Measurements from ENCODE around the gene PADI3.

Gene PADI3

DNA sequence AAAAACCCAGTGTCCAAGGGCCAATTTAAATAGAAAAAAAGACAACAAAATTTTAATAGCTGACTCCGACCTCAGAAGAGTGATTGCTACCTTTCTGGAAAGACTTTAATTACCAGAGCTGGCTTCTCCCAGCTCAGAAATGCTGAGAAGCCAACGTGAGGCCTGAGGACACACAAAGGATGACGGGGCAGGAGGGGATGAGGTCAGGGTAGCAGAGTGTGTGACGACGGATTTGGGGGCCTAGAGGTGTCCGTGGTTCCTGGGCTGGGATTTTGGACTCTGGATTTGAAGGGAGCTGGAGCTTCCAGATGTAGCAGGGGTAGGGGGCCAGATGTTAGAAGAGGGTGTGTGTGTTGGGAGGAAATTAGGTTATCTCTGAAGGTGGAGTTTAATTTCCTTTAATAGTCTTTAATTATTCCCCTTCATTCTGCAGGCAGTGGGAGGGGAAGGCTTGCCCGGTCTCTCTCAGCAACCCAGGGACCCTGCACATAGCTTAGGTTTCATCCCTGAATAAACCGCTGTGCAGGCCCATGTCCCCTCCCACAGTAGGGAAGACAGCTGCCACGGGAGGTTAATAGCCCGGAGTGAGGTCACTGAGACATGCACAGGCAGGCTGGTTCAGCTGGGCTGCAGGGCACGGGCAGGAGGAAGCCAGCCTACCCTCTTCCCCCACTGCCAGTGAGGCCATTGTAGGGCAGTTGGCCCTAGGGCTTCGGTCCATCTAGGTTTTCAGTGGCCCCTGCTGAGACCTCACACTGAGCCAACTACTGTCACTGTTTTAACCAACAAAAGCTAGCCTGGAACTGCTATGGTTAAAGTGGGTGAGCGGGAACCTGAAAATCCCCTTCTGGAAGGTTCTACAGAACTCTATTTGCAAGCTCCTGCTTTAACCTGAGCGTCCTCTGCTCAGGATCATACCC lies 3.8 kb upstream of the PADI3 start:
- DNase-seq, result no peak

DNA sequence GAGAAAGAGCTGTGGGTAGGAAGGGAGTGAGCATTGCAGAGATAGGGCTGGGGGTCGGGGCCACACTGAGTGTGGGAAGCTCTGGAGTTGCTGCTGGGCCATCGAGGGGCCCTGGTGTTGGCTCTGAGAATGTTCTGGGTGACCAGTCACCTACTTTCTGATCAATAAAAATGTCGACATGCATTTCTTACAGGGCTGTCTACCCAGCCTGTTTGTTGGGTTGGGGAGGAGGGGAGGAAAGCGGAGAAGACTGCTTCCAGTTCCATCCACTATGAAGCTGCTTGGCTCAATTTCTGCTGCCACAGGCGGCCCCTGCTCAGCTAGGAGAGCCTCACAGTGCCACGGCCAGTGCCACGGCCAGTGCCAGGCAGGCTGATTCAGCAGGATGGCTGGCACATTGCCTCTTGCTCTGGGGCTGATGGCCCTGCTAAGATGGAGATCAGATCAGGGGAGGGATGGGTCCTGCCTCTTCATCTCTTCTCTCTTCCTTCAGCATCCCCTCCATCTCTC lies 3.0 kb upstream of the PADI3 start:
- no peak for DNase-seq

DNA sequence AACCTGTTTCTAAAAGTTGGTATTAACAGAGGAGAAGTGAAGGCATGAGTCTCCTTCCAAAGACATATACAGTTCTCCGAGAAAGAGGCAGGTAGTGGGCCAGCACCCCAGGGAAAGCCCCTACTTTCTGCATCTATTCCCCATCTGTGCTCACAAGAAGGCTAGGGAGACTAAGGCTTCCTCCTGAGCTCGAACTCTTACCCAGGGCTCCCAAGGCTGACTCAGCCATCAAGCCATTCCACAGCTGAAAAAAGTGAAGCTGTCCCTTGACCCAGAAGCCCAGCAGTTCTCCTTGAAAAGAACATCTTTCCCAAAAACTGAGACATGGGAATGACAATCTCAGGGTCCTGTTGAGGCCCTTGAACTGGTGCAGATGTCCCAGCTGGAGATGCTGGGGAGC lies 1.9 kb upstream of the PADI3 start:
- DNase-seq, result no peak

DNA sequence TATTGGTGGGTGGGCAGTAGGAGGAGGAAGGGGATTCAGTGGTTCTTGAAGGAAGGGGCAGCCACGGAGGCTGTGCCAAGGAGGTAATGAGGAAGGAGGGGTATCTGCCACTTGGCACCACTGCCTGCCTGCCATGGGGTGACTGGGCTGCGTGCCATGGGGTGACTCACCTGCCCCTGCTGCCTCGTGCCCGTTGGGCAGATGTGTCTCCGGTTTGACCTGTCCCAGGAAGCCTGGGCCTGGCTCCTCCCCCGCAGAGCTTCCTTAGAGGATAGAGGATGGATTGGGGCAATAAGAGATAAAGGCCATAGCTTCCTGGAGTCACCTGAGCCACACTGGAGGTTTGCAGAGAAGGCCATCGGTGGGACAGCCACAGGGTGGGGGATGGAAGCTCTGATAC lies 1.7 kb downstream of the PADI3 start:
- DNase-seq, result no peak

DNA sequence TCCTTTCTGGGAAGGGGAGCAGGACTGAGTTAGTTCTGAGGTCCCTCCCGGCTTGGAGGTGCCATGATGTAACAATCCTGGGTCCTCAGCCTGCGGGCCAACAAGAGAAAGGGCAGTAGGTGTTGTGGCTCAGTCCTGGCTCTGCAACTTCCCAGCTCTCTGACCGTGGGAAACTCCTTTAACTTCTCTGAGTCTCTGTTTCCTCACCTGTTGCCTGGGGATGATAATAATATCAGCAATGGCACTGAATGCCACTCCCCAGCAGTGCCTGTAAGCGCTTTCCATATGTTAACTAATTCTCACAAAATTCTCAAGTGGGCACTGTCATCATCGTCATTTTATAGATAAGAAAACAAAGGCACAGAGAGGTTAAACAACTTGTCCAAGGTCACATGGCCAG lies 2.3 kb downstream of the PADI3 start:
- no peak for DNase-seq

DNA sequence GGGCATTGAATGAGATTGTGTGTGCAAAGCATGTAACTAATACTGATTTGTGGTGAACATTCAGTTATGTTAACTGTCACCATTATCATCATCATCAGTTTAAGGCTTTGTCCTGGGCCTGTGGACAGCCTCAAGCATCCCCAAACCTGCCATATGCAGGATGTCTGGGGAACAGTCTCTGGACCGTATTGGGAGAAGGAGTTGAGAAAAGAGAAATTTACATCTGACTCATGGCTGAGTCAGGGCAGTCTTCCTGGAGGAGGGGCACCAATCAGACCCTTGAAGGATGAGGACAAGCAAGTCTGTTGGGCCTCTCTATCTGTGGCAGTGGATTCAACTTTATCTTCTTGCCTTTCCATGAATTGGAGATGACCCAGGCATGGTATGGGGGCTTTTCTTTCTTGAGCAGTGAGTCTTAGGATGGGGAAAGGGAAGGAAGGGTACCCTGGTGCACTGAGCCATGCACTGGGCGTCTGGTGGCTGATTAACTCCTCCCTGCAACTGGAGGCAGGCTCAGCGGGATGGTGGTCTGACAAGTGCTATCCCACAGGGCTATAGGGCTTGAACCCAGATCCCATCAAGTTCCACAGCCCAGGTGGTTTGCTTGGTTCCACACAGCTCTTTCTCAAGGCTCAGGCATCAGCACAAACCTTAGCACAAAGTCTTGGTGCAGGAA lies 2.9 kb downstream of the PADI3 start:
- no peak for DNase-seq

DNA sequence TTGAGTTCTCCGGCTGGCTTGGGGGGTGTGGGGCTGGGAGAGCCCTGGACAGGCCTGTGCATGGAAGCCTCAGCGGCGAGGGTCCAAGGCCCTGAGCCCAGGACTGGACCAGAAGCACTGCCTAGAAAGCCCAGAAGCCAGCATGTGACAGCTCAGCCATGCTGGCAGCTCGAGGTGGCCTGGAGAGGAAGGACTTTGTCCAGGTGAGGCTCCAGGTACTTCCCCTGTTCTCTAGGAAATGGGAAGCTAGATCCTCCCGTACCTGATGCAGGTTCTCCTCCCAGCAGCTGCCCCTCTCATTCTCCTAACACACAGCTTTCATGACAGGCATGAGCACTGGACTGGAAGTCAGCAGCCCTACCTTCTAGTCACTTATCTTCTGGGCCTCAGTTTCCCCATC lies 6.4 kb downstream of the PADI3 start:
- DNase-seq, result no peak

DNA sequence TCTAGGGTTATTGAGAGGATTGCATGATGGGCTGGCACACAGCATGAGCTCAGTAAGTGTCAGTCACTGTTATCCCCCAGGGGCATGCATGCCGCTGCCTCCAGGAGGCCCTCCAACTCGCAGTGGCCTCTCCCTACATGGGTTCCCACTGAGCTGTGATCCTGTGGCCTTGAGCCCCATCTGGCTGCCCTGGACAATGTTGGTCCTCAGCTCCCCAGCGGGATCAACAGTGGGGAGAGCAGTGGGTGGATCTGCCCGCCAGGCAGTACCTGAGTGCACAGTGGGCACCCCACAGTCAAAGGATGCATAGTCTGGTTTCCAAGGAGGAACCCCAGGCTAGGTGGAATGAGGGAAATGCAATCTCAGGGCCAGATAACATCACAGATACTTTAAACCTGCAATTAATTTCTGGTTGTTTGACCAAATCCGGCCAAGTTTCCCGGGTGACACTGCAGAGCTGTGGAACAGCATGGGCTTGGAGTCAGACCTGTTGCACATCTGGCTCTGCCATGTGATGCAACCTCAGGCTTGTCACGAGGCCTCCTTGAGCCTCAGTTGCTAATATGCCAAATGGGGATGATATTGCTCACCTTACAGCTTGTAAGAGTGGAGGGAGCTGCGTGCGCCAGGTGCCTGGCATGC lies 9.3 kb downstream of the PADI3 start:
- DNase-seq, result no peak

DNA sequence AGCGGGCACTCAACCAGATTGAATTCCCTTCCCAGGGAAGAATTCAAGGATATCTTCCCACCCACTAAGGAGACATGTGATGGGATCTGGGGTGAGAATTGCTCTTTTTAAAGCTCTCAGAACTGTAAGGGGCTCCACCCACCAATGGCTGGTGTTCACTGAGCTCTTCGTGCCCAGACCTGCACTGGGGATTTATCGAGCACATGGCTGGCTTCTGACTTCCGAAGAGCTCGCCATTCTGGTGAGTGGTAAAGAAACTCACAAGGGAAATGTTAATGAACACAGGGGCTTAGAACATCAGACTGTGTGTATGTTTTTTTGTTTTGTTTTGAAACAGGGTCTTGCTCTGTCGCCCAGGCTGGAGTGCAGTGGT lies 9.8 kb downstream of the PADI3 start:
- DNase-seq, result no peak

DNA sequence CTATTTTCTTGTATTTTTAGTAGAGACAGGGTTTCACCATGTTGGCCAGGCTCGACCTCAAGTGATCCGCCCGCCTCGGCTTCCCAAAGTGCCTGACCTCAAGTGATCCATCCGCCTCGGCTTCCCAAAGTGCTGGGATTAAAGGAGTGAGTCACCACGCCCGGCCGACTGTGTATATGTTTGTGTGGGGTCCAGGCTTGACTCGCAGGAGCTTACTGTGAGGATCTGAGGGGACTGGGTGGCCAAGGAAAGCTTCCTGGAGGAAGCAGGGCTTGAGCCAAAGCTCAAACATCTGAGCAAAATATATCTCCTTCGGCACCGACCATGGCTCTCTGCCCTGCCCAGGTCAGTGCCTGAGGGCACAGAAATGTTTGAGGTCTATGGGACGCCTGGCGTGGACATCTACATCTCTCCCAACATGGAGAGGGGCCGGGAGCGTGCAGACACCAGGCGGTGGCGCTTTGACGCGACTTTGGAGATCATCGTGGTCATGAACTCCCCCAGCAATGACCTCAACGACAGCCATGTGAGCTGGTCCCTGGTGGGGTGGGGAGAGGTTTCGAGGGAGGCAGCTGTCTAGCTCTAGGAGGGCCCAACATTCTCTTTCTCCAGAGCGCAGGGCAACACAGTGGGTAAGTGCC lies 10.5 kb downstream of the PADI3 start:
- no peak for DNase-seq

DNA sequence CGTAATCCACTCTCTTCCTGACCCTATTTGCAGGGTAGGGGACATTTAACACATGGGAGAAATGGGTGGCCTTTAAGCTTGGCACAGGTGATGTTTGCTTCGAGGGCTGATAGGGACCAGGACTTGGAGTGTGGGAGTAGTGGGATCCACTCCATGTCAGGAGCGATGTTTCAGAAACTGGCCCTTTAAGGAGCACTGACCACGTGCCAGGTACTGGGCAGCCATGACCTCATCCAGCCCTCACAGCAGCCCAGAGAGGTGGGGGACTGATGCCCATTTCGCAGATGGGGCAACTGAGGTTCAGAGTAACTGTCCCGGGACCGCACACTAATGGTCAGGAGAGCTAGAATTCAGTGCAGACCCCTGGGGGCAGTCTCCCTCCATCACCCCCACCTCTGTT lies 11.4 kb downstream of the PADI3 start:
- no peak for DNase-seq

DNA sequence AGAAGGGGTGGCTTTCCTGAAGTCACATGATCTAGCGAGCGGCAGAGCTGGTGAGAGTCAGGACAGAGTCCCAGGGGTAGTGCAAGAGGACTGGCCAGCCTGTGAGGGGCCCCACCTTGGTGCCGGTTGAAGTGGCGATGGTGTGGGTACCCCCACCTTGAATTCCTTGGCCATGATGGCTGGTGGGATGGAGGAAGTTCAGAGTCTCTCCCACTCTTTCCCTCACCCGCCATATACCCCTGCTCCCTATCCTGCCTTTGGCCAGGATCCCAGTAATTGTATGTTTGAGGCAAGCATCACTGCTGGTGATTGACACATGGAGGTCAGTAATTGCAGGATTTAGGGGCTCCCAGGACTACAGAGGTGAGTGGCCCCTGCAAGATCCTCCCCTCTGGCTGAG lies 11.8 kb downstream of the PADI3 start:
- no peak for DNase-seq

DNA sequence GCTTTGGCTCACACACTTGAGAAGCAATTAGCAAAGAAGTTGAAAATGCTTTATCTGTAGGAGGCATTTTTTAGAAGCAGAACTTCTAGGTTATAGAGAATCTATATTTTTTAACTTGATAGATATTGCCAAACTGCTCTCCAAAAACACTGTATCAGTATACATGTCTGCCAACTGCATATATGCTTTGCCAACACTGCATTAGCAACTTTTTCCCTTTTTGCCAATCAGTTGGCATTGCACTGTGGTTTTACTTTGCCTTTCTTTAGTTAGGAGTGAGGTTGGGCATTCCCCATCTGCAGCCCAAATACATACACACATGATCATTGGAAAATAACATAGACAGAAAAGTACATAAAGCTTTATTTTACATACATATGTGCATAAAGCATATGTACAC lies 15.0 kb downstream of the PADI3 start:
- DNase-seq, result no peak

DNA sequence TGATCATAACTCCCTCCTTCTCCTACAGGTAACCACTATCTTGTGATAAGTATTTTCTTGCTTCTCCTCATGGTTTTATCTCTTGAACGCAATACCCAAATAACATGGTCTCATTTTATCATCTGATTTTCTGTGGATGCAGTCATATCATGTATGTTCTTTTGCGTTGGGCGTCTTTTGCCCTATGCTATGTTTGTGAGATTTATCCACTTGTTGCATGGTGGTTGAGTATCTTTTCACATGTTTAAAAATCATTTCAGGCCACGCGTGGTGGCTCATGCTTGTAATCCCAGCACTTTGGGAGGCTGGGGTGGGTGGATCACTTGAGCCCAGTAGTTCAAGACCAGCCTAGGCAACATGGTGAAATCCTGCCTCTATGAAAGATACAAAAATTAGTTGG lies 15.6 kb downstream of the PADI3 start:
- DNase-seq, result no peak

DNA sequence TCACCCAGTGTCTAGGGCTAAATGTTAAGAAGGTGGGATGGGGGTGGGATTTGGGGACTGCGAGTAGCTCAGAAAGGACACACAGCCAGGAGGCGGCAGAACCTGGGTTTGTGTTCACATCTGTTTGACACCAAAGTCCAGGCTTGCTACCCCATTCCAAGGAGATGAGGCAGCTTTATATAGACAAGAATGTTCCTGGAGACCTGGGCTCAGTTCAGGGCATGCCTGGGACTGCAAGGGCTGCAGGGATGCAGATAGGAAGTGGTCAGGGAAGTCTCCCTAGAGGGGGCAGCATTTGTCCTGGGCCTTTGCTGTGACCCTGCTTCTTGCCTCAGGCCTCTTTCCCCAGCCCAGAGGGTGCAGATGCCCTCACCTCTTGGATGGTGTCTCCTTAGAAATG lies 16.3 kb downstream of the PADI3 start:
- no peak for DNase-seq

DNA sequence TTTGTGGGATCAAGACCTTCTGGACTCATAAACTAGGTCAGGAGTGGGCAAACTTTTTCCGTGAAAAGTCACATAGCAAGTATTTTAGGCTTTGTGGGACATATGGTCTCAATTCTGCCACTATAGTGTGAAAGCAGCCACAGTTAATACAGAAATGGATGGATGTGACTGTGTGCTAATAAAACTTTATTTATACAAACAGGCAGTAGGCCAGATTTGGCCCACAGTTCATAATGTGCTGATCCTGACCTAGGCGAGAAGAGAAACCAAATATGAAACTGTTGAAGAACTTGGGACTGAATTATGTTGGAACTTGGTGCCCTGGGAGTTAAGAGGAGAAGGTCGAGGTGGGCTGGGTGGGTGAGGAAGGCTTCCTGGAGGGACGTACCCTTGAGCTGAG lies 17.1 kb downstream of the PADI3 start:
- DNase-seq, result no peak

DNA sequence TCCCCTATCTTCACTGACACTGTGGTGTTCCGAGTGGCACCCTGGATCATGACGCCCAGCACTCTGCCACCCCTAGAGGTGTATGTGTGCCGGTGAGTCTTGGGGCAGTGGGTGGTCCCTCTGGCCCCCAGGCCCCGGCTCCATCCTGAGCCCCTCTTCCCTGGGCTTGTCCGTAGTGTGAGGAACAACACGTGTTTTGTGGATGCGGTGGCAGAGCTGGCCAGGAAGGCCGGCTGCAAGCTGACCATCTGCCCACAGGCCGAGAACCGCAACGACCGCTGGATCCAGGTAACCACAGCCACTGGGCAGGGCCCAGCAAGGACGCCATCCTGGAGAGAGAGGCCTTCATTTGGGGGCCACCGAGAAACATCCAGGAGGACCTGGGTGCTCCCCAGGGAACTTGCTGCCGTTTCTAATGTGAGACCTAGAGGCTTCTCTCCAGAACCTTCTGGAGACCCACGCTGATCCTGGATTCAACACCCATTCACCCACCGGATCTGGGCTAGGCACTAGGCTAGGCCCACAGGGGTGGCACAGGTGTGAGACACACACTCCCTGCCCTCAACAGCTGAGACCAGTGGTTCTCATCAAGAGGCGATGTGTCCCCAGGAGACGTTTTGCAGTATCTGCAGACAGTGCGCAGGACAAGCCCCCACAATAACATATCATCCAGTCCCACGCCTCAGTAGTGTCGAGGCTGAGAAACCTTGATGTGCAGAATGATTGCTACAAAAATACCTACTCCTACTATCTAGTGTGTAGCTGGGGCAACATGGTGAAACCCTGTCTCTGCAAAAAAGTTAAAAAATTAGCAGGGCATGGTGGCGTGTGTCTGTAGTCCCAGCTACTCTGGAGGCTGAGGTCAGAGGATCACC lies 22.2 kb downstream of the PADI3 start:
- no peak for DNase-seq

DNA sequence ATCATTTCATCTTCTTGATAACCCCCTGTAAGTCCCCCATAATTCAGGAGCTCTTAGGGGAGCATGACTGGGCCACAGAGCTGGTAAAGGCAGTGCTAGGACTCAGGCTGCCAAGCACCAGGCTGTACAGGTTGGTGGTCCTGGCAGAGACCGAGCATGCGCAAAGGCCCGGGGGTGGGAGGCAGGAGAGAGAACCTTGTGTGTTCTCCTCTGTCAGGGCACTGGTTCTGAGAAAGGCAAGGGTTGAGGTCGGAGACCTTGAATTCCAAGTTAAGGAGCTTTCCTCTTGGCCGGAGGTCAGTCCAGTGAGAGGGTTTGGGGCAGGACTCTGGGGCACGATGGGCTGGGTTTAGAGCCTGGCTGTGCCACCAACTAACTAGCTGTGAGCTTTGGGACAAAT lies 23.2 kb downstream of the PADI3 start:
- DNase-seq, result no peak

DNA sequence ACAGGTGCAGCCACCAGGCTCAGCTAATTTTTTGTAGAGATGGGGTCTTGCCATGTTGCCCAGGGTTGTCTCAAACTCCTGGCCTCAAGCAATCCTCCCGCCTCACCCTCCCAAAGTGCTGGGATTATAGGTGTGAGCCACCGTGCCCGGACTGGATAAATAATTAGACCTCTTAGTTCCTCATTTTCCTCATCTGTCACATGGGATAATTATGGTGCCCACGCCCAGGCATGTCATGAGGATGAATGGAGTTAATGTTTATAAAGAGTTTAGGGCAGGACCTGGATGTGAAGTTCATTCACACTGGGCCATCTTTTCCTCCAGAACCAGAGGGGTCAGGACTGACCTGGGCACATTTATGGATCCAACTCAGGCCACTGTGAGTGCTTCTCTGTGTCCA lies 23.7 kb downstream of the PADI3 start:
- DNase-seq, result no peak

DNA sequence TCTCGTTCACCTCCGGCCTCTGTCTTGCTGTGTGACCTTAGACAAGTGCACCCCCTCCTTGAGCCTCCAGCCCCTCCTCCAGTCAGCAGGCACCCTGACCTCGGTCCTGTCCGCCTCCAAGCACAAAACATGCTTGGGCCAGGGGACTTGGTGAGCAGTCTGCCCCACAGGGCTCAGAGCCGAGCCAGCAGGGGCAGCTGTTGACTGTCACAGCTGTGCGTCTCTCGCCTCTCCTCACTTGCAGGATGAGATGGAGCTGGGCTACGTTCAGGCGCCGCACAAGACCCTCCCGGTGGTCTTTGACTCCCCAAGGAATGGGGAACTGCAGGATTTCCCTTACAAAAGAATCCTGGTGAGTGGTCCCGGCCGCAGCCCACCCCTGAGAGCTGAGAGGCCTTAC lies 24.2 kb downstream of the PADI3 start:
- DNase-seq, result no peak

DNA sequence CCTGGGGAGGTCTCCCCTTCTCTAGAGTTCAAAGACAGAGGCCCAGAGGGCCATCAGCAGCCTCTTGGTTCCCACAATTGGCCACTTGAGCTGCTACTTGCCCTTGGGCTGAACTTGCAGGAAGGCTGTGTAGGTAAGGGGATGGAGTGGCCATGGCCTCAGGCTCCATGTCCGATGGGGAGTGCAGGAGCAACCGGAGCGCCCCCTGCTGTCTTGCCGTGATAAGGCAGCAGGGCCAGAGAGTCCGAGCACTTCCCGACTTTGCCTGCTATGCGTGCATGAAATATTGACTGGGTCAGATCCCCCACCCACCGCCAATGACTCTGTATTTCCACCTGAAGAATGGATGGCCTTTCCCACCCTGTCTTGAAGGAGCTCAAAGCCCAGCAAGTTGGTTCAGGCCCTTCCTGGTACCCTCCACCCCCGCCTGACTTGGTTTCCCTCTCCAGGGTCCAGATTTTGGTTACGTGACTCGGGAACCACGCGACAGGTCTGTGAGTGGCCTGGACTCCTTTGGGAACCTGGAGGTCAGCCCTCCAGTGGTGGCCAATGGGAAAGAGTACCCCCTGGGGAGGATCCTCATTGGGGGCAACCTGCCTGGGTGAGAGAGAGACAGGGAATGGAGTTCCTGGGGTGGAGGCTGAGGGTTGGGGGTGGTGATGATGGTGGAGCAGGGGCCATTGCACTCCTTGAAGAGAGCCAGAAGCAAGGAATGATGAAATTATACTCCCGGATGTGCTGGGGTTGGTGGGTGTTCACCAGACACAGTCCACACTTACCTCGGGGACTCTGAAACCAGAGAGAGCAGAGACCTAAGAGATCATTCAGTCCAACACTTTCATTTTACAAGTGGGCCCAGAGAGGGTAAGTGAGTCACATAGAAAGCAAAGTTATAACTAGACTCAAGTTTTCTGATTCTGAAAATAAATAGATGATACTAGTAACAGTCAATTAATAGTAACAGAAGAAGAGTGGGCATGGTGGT lies 25.6 kb downstream of the PADI3 start:
- DNase-seq, result peak; percentile 42

Data from NCI-H510A (cell line).